GM18907 (cell line): ENCODE results near the gene CASP10.
A peak's percentile ranks its signal among the peaks of the same experiment; 100 is the strongest.

Experiments used
- ATAC-seq: cut with Tn5 transposase; IDR thresholded peaks from one replicate; pipeline ENCODE4 v1.9.1; 2021; ENCODE audit warnings: mild to moderate bottlenecking, moderate library complexity; ENCODE audit not compliant: unreplicated experiment

Gene CASP10

GRCh38 chr2:201195331-201195730 lies 12.4 kb downstream of the CASP10 start:
- ATAC-seq = no peak

- no peak for ATAC-seq
These were observed 13.1 kb downstream of the CASP10 start for GRCh38 chr2:201196003-201196402.

- no peak for ATAC-seq
These were observed 13.9 kb downstream of the CASP10 start for GRCh38 chr2:201196803-201197202.

GRCh38 chr2:201197781-201198180 lies 14.8 kb downstream of the CASP10 start:
- ATAC-seq = no peak

GRCh38 chr2:201199847-201200246 lies 16.9 kb downstream of the CASP10 start:
- no peak for ATAC-seq

- no peak for ATAC-seq
These were observed 17.4 kb downstream of the CASP10 start for GRCh38 chr2:201200345-201200744.

GRCh38 chr2:201201371-201201770 lies 18.4 kb downstream of the CASP10 start:
- no peak for ATAC-seq

GRCh38 chr2:201203916-201204654 lies 21.1 kb downstream of the CASP10 start:
- ATAC-seq = no peak

- peak; percentile 48 for ATAC-seq
These were observed 21.9 kb downstream of the CASP10 start for GRCh38 chr2:201204655-201205514.

- no peak for ATAC-seq
These were observed 22.5 kb downstream of the CASP10 start for GRCh38 chr2:201205515-201205849.

GRCh38 chr2:201208563-201209252 lies 25.8 kb downstream of the CASP10 start:
- peak; percentile 75 for ATAC-seq

- ATAC-seq = no peak
These were observed 33.0 kb downstream of the CASP10 start for GRCh38 chr2:201215963-201216362.

- ATAC-seq = no peak
These were observed 34.0 kb downstream of the CASP10 start for GRCh38 chr2:201216918-201217317.

- no peak for ATAC-seq
These were observed 35.8 kb downstream of the CASP10 start for GRCh38 chr2:201218780-201219179.

GRCh38 chr2:201219328-201220096 lies 36.6 kb downstream of the CASP10 start:
- no peak for ATAC-seq

- ATAC-seq = no peak
These were observed 37.2 kb downstream of the CASP10 start for GRCh38 chr2:201220102-201220570.

- peak; percentile 84 for ATAC-seq
These were observed 40.4 kb downstream of the CASP10 start for GRCh38 chr2:201223089-201224073.

- no peak for ATAC-seq
These were observed 45.5 kb downstream of the CASP10 start for GRCh38 chr2:201228271-201228911.

- no peak for ATAC-seq
These were observed 46.0 kb downstream of the CASP10 start for GRCh38 chr2:201228912-201229290.
